VCaP (cell line): ENCODE measurements around the gene ASMTL.
"Not testable (repeated sequence)": the region's sequence is repeated elsewhere in the genome, so short reads cannot be mapped to it uniquely, and the experiment has no call there.

Experiments used
- H3K27ac ChIP-seq: fragments of 450-650 bp; 2 replicates; pipeline ENCODE4 v1.5.1; 2017
- TF ChIP-seq, protein P1 (sequence below): fragments of 450-650 bp; conservative IDR thresholded peaks from 2 replicates; pipeline ENCODE4 v1.5.1; 2017; ENCODE audit warnings: mild to moderate bottlenecking, moderate library complexity

The ASMTL gene

DNA sequence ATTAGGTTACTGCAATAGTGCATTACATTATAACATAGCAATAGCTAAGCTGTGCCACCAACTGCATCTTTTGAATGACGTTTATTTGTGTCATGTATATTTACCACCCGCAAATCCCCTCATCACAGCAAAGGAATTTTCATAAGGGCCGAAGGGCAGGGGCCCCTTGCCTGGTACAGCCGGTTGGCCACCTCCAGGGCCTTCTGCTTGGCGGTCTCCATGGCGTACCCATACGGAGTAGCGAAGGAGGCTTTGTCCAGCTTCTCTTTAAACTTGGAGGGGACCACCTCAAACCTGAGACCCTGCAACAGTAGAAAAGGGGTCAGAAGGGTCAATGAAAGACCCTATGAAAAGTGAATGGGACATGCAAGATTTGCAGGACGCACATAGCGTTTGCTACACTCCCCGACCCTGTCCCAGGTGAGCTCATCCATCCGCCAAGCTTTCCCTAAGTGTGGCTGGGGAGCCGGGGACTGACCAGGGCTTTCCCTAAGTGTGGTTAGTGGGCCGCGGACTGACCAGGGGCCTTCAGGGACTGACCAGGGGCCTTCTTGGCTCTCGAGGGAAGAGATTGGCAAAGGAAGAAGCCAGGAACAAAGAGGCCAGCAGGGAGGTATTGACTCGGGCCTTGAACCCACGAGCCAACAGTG is 10.6 kb downstream of the ASMTL start:
- TF ChIP-seq, protein P1, sequence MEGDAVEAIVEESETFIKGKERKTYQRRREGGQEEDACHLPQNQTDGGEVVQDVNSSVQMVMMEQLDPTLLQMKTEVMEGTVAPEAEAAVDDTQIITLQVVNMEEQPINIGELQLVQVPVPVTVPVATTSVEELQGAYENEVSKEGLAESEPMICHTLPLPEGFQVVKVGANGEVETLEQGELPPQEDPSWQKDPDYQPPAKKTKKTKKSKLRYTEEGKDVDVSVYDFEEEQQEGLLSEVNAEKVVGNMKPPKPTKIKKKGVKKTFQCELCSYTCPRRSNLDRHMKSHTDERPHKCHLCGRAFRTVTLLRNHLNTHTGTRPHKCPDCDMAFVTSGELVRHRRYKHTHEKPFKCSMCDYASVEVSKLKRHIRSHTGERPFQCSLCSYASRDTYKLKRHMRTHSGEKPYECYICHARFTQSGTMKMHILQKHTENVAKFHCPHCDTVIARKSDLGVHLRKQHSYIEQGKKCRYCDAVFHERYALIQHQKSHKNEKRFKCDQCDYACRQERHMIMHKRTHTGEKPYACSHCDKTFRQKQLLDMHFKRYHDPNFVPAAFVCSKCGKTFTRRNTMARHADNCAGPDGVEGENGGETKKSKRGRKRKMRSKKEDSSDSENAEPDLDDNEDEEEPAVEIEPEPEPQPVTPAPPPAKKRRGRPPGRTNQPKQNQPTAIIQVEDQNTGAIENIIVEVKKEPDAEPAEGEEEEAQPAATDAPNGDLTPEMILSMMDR, result no peak
- no peak overlapping the region for H3K27ac ChIP-seq

DNA sequence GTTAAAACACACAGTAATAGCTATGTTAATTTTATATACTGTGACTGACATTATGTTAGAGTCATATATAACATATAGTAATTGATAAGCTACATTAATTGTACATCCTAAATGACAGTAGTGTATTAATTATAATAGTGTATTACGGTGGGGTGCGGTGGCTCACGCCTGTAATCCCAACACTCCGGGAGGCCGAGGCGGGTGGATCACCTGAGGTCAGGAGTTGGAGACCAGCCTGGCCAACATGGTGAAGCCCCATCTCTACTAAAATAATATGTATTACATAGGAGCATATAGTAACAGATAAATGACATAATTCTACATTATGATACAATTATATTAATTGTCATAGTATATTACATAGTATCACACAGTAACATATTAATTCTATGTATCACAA is 12.2 kb downstream of the ASMTL start:
- H3K27ac ChIP-seq, result no peak overlapping the region
- TF ChIP-seq, protein P1, result no peak

DNA sequence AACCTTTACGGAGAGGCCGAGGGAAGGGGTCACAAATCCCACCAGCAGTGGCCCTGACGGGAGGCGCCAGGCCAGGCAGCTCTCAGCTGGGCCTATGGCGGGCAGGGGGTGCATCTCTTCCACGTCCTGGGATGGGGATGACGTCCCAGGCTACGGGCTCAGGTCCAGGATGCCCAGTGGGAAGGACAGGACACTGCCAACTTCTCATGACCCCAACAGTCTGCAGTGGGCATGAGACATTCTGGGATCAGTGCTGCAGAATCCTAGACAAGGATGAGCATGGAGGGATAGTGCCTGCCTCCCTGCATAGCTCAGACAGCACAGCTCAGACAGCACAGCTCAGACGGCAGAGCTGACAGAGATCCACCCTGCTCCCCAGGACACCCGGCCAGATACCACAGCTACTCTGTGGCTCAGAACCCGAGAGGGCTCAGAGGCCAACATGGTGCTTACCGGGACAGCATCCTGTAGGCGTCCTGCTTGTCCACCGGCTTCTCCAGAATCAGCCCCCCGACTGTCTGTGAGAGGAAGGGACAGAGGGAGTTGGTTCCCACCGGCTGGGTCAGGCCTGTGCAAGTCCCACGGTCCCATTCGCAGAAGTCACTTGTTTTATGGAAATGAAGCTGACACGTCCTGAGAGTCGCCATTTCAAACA is 17.3 kb downstream of the ASMTL start:
- TF ChIP-seq, protein P1, result no peak

DNA sequence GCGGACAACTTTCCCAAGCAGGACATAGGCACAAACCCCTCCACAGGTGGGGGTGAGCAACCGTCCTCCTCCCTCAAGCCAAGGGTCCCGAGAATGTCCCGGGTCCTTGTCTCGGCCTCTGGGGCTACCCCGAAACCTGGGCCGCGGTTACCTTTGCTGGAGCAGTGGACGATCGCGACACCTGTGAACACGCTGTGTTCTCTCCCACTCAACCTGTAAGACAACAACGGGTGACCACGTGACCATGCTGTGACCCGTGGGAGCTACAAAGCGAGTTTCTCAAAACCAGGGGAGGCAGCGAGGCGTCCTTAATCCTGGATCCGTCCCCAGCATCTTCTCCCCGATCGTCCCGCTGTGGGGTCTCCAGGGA is 17.9 kb downstream of the ASMTL start:
- TF ChIP-seq, protein P1, result no peak
- H3K27ac ChIP-seq, result no peak overlapping the region

More for the DNA sequence above, 17.3 kb downstream of the ASMTL start:
- no peak overlapping the region for H3K27ac ChIP-seq

DNA sequence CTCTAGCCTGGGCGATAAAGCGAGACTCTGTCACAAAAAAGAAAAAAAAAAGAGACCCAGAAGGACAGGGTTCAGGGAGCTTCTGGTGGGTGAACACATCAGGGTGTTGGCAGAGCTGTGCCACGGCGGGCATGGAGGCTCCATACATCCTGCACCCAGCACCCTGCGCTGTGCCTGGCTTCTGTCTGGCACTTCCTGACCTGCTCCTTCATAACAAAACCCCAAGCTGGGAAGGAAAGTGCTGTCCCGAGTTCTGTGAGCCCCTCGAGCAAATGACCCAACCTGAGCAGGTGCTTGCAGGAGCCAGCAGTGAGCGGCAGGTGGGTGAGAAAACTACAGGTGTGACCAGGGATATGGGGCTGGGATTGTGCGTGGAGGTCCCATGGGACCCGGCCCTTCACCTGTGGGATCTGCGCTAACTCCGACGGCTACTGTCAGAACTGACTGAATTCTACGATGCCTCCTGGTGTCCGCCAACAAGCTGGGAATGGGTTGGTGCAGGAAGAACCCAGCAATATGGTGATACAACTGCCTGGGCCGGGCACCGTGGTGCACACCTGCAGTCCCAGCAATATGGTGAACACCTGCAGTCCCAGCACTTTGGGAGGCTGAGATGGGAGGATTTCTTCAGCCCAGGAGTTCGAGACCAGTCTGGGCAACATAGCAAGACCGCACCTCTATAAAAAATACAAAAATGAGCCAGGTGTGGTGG is 18.9 kb downstream of the ASMTL start:
- no peak overlapping the region for H3K27ac ChIP-seq

DNA sequence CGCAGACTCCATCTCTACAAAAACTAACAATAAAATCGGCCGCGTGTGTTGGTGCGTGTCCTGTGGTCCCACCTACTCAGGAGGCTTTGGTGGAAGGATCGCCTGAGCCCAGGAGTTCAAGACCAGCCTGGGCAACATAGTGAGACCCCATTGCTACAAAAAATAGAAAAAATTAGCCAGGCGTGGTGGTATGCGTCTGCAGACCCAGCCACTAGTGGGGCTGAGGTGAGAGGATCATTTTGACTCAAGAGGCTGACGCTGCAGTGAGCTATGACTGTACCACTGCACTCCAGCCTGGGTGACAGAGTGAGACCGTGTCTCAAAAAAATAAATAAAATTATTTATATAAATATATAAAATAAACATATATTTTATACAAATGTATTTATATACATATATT is 22.3 kb downstream of the ASMTL start:
- TF ChIP-seq, protein P1, result no peak
- H3K27ac ChIP-seq, result no peak overlapping the region

More for the DNA sequence above, 18.9 kb downstream of the ASMTL start:
- TF ChIP-seq, protein P1, result no peak

DNA sequence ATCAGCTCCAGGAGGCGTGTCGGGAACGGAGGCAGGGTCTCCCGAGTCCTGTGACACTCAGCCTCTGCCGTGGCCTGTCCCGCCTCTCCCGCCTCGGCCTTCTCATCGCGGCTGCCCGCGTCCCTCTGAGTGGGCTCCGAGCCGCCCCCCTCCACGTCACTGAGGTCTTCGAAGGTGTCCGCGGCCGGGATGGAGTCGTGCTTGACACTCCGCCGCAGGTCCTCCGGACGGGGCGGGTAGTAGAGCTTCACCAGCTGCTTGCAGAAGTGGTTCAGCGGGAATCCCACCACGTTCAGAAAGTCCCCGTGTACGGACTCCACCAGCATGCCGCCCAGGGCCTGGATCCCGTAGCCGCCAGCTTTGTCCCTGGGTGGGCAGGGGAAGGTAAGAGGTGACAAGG is 25.0 kb downstream of the ASMTL start:
- H3K27ac ChIP-seq, result no peak overlapping the region
- TF ChIP-seq, protein P1, result no peak

DNA sequence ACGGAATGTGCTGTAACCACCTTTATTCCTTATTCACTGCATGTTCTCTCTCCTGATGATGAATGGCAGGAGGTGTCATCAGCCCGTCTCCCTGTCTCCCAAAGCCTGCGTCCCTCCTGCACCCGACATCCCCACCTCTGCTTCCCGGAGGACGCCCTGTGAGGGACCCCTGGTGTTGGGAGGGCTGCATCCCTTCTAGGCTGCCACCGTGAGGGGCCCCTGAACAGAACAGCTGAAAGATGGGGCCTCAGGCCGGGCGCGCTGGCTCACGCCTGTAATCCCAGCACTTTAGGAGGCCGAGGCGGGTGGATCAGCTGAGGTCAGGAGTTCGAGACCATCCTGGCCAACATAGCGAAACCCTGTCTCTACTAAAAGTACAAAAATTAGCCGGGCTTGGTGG is 26.4 kb downstream of the ASMTL start:
- not testable (repeated sequence) for H3K27ac ChIP-seq
